Activated T-cell treated with anti-CD3 and anti-CD28 coated beads for 4 hours (primary cell): ENCODE results near the gene OCLN.
"Not testable (repeated sequence)": the region's sequence is repeated elsewhere in the genome, so short reads cannot be mapped to it uniquely, and the experiment has no call there.

Experiments
- DNase-seq: peaks from one replicate; pipeline ENCODE4 v3.0.0-alpha.2; 2020

The OCLN gene

GRCh38 chr5:69530561-69531405, 38.2 kb downstream of the OCLN start:
- no peak for DNase-seq

DNA sequence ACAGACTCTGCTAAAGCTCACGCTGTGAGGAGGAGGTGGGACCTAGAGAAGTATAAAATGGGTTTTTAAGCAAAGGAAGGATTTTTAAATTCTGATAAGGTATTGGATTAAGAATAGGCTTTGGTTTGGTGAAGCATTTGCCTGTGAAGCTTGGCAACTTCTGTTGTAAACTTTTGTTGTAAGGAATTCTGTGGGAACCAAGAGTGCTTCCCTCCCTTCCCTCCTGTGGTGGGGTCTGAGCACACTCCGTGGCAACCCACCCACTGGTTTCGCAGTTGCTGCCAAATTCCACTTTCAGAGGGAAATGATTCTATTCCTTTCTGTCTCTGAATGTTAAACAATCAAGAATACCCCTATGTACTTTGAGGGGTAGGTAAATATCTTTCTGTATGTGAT, 38.8 kb downstream of the OCLN start:
- DNase-seq = no peak

DNA sequence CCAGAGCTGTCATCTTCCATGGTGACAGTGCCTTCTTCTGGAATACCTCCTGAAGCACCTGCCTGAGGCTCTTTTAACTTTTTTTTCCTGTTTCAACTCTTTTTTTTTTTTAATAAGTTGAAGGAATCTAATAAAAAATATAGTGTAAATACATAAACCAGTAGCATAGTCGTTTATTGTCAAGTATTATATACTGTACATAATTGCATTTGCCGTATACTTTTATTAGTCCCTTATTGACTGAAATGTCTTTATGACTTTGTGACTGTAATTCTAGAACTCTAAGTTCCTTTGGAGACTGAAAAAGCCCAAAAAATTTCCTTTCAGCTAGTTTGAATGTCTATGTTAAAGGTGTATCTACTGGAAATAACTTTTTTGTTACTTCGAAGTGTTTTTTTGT, 45.3 kb downstream of the OCLN start:
- DNase-seq = not testable (repeated sequence)

DNA sequence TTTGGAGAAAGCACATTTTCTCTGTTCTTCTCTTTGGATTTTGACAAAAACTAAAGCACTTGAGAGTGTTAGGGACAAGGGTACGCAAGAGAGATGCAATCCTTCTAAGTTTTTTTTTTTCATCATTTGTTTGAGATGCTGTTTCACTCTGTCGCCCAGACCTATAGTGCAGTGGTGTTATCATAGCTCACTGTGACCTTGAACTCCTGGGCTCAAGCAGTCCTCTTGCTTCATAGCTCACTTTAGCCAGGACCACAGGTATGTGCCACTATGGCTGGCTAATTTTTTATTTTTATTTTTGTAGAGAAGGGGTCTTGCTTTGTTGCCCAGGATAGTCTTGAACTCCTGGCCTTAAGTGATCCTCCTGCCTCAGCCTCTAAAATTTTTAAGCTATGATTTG, 46.1 kb downstream of the OCLN start:
- DNase-seq = not testable (repeated sequence)

- DNase-seq = not testable (repeated sequence)
Measured at GRCh38 chr5:69541347-69541746, 48.8 kb downstream of the OCLN start.

- DNase-seq = not testable (repeated sequence)
Measured at GRCh38 chr5:69542838-69543618, 50.4 kb downstream of the OCLN start.

DNA sequence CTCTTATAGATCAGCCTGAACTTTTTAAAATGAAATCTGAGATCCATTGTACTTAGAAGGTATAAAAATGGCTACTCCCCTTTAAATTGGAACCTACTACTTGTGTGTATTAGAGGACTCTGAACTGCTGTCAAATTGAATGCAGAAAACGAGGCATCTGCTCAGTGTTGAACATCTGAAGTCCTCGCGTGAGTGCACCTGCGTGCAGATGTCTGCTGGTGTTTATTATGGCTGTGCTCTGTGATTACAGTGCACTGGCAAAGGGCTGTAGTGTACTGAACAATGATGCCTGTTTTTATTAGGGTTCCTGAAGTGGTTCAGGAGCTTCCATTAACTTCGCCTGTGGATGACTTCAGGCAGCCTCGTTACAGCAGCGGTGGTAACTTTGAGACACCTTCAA, 52.0 kb downstream of the OCLN start:
- DNase-seq = not testable (repeated sequence)

DNA sequence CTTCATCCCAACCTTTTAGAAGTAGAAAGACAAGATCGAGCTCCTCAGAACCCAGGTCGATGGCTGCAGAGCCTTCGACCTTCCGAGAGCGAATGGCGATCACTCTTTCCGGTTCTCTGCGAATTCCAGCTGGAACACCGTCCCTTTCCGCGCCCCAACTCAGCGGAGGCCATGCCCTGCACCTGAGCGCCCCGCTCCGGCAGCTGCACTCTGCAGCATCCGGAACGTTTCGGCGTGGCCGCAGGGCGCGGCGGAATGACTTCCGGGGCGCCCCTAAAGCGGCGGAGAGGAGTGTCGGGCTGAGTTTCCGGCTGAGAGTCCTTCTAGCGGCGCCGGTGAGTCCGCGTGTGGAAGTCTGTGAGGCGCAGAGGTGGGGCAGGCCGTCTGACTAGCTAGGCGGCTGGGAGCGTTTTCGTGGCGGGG, 67.3 kb downstream of the OCLN start, which contains the start of gene GTF2H2C:
Gene GTF2H2C, plus strand, starts transcription at position 284 of the 423 bp plus-strand sequence. CDS start 4,942 bp downstream, outside the sequence.
- DNase-seq = peak; percentile 45

DNA sequence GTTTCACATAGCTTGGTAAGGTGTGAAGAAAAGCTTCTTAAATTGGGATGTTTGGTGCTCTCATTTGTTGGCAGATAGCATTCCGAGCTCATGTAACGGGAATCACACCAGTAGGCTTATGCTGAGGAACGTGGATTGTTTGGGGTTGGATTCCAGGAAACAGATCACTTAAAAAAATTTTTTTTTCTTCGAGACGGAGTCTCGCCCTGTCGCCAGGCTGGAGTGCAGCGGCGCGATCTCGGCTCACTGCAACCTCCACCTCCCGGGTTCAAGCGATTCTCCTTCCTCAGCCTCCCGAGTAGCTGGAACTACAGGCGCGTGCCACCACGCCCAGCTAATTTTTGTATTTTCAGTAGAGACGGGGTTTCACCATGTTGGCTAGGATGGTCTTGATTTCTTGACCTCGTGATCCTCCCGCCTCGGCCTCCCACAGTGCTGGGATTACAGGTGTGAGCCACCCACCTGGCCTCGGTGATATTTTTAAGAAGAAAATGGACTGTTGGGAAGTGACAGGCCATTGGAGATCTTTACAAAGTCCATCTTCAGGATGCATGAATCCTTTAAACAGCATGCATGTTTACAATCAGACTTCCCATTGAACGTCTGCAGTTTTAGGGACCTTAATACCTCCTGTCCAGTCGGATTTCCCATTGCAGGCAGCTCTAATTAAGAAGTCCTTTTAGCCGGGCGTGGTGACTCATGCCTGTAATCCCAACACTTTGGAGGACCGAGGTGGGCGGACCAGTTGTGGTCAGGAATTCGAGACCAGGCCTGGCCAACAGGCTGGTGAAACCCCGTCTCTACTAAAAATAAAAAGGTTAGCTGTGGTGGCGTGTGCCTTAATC, 68.2 kb downstream of the OCLN start:
- not testable (repeated sequence) for DNase-seq

DNA sequence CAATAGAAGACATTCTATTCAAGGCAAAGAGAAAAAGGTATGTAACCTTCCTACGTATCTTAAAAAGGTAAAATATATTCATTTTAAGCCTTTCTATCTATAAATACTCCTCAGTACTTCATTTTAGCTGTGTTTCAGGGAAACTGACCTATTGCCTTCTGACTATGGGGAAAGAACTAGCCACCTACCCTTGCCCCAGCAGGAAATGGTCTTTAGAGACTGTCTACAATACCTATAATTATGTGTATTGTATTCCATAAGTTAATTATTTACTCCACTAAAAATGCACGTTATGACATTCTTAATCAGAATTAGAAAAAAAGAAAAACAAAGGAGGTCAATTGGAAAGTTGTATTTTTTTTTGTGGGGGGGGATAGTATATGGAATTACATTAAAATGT, 73.6 kb downstream of the OCLN start:
- not testable (repeated sequence) for DNase-seq

GRCh38 chr5:69568072-69568471, 75.5 kb downstream of the OCLN start:
- DNase-seq = not testable (repeated sequence)

DNA sequence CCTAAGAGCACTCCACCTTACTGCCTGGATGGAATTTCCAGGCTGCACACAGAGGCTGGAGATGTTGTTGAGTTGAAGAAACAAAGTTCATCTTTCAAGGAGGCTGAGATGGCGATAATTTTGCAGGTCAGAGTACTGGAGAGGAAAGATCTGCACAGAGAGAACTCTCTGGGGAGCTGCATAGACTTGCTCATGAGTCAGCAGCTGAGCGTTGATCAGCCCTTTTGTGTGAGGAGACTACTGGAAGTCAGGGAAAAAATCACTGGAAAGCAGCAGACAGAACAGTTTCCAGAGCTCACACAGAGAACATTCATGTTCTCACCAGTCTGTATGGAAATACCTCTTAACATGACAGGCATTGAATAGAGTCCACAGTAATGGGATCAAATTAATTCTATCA, 90.8 kb downstream of the OCLN start:
- DNase-seq = not testable (repeated sequence)

GRCh38 chr5:69596114-69596840, 103.7 kb downstream of the OCLN start:
- not testable (repeated sequence) for DNase-seq

- DNase-seq = not testable (repeated sequence)
Measured at GRCh38 chr5:69601947-69602346, 109.4 kb downstream of the OCLN start.

- not testable (repeated sequence) for DNase-seq
Measured at GRCh38 chr5:69606839-69607238, 114.2 kb downstream of the OCLN start.
